SK-N-SH treated with all-trans-retinoic acid at 6 μM for 48 hours (cell line): ENCODE data around the gene NFKBIZ.

Experiments
- ATAC-seq: fragments of 200-7000 bp; cut with Tn5 transposase; 3 replicates; pipeline ENCODE4 v1.9.1; 2020; ENCODE audit warnings: mild to moderate bottlenecking, moderate library complexity
- ARNTL ChIP-seq: fragments of 450-650 bp; formaldehyde crosslinking; IDR thresholded peaks from 2 replicates; pipeline ENCODE4 v1.5.0; 2020; ENCODE audit warnings: low read depth, mild to moderate bottlenecking, moderate library complexity, borderline replicate concordance
- BACH2 ChIP-seq: fragments of 250-450 bp; sonication (Bioruptor Pico); IDR thresholded peaks from 2 replicates; pipeline ENCODE4 v1.9.0; 2021; ENCODE audit warnings: mild to moderate bottlenecking, borderline replicate concordance
- CSDC2 ChIP-seq: fragments of 250-450 bp; sonication (Bioruptor Pico); IDR thresholded peaks from 2 replicates; pipeline ENCODE4 v1.5.0; 2020; ENCODE audit warnings: mild to moderate bottlenecking, moderate library complexity
- ESRRG ChIP-seq: fragments of 250-450 bp; sonication (Bioruptor Pico); IDR thresholded peaks from 2 replicates; pipeline ENCODE4 v1.6.1; 2021; ENCODE audit warnings: mild to moderate bottlenecking
- GLIS3 ChIP-seq: fragments of 250-450 bp; sonication (Bioruptor Pico); IDR thresholded peaks from 2 replicates; pipeline ENCODE4 v1.5.0; 2020; ENCODE audit warnings: mild to moderate bottlenecking, moderate library complexity
- ISL1 ChIP-seq: fragments of 250-450 bp; sonication (Bioruptor Pico); IDR thresholded peaks from 2 replicates; pipeline ENCODE4 v2.1.2; 2022; ENCODE audit warnings: mild to moderate bottlenecking, moderate library complexity
- OSR1 ChIP-seq: fragments of 250-450 bp; sonication (Bioruptor Pico); IDR thresholded peaks from 2 replicates; pipeline ENCODE4 v1.8.0; 2022; ENCODE audit warnings: moderate library complexity, mild to moderate bottlenecking, inconsistent platforms
- PPARA ChIP-seq: fragments of 250-450 bp; sonication (Bioruptor Pico); IDR thresholded peaks from 2 replicates; pipeline ENCODE4 v1.5.0; 2020; ENCODE audit warnings: mild to moderate bottlenecking, borderline replicate concordance
- SNAI2 ChIP-seq: fragments of 250-450 bp; sonication (Bioruptor Pico); IDR thresholded peaks from 2 replicates; pipeline ENCODE4 v1.5.0; 2020; ENCODE audit warnings: mild to moderate bottlenecking, moderate library complexity
- TCF4 ChIP-seq: fragments of 250-450 bp; sonication (Bioruptor Pico); IDR thresholded peaks from 2 replicates; pipeline ENCODE4 v1.8.0; 2021; ENCODE audit warnings: mild to moderate bottlenecking, moderate library complexity, borderline replicate concordance
- TOX ChIP-seq: fragments of 250-450 bp; sonication (Bioruptor Pico); IDR thresholded peaks from 2 replicates; pipeline ENCODE4 v1.8.0; 2021; ENCODE audit warnings: mild to moderate bottlenecking, moderate library complexity, borderline replicate concordance
- ZC3H10 ChIP-seq: fragments of 250-450 bp; sonication (Bioruptor Pico); IDR thresholded peaks from 2 replicates; pipeline ENCODE4 v1.5.1; 2021; ENCODE audit warnings: mild to moderate bottlenecking, moderate library complexity
- ZFP3 ChIP-seq: fragments of 250-450 bp; sonication (Bioruptor Pico); IDR thresholded peaks from 2 replicates; pipeline ENCODE4 v1.5.0; 2020; ENCODE audit warnings: mild to moderate bottlenecking, moderate library complexity
- ZFP30 ChIP-seq: fragments of 450-650 bp; formaldehyde crosslinking; IDR thresholded peaks from 2 replicates; pipeline ENCODE4 v1.5.0; 2022; ENCODE audit warnings: mild to moderate bottlenecking, moderate library complexity
- ZNF565 ChIP-seq: fragments of 450-650 bp; formaldehyde crosslinking; conservative IDR thresholded peaks from 2 replicates; pipeline ENCODE4 v1.5.0; 2020; ENCODE audit warnings: low read depth, mild to moderate bottlenecking, moderate library complexity
- ZNF8 ChIP-seq: fragments of 450-650 bp; formaldehyde crosslinking; IDR thresholded peaks from 2 replicates; pipeline ENCODE4 v1.5.0; 2020; ENCODE audit warnings: mild to moderate bottlenecking, moderate library complexity
- TF ChIP-seq, protein P1 (sequence below): fragments of 250-450 bp; sonication (Bioruptor Pico); IDR thresholded peaks from 2 replicates; pipeline ENCODE4 v1.5.1; 2021; ENCODE audit warnings: mild to moderate bottlenecking, moderate library complexity
- TF ChIP-seq, protein P2 (sequence below): fragments of 250-450 bp; sonication (Bioruptor Pico); IDR thresholded peaks from 2 replicates; pipeline ENCODE4 v1.8.0; 2021; ENCODE audit warnings: low read depth, mild to moderate bottlenecking, moderate library complexity, borderline replicate concordance
- TF ChIP-seq, protein P3 (sequence below): fragments of 250-450 bp; sonication (Bioruptor Pico); IDR thresholded peaks from 2 replicates; pipeline ENCODE4 v1.8.0; 2020; ENCODE audit warnings: mild to moderate bottlenecking, moderate library complexity, borderline replicate concordance
- TF ChIP-seq, protein P4 (sequence below): fragments of 250-450 bp; sonication (Bioruptor Pico); IDR thresholded peaks from 2 replicates; pipeline ENCODE4 v1.5.1; 2020; ENCODE audit warnings: low read depth, mild to moderate bottlenecking, moderate library complexity
- TF ChIP-seq, protein P5 (sequence below): fragments of 250-450 bp; sonication (Bioruptor Pico); IDR thresholded peaks from 2 replicates; pipeline ENCODE4 v1.5.0; 2020; ENCODE audit warnings: mild to moderate bottlenecking, moderate library complexity

NFKBIZ gene

DNA sequence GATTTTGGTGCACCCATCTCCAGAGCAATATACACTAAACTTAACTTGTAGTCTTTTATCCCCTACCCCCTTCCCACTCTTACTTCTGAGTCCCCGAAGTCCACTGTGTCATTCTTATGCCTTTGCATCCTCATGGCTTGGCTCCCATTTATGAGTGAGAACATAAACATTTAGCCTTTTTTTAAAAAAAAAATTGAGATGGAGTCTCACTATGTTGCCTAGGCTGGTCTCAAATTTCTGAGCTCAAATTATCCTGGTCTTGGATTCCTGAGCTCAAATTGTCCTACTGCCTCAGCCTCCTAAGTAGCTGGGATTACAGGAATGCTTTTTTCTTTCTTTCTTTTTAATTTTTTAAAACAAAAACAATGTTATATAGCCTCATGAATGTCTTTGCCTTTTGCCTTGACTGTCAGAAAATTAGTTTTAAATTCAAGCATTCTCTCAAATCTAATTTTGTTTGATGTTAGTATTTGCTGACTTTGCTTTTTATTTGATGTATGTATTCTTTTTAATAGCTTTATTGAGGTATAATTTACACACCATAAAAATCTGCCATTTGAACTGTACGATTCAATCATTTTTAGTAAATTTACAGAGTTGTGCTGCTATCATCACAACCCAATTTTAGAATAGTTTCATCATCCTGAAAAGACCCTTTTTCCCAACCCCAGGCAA, 46.9 kb downstream of the NFKBIZ start:
- no peak for ATAC-seq
- no peak for TF ChIP-seq ZC3H10
- no peak for TF ChIP-seq GLIS3 (CRISPR knock-in tag)
- no peak for TF ChIP-seq BACH2 (CRISPR knock-in tag)
- TF ChIP-seq ISL1 (CRISPR knock-in tag) = no peak
- no peak for TF ChIP-seq CSDC2 (CRISPR knock-in tag)
- no peak for TF ChIP-seq ZFP30
- no peak for TF ChIP-seq ARNTL
- no peak for TF ChIP-seq ZNF565 (CRISPR knock-in tag)
- TF ChIP-seq OSR1 (CRISPR knock-in tag) = no peak
- TF ChIP-seq, protein P1, sequence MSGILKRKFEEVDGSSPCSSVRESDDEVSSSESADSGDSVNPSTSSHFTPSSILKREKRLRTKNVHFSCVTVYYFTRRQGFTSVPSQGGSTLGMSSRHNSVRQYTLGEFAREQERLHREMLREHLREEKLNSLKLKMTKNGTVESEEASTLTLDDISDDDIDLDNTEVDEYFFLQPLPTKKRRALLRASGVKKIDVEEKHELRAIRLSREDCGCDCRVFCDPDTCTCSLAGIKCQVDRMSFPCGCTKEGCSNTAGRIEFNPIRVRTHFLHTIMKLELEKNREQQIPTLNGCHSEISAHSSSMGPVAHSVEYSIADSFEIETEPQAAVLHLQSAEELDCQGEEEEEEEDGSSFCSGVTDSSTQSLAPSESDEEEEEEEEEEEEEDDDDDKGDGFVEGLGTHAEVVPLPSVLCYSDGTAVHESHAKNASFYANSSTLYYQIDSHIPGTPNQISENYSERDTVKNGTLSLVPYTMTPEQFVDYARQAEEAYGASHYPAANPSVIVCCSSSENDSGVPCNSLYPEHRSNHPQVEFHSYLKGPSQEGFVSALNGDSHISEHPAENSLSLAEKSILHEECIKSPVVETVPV (CRISPR knock-in tag) = no peak
- TF ChIP-seq SNAI2 (CRISPR knock-in tag) = no peak
- no peak for TF ChIP-seq PPARA (CRISPR knock-in tag)
- TF ChIP-seq, protein P2, sequence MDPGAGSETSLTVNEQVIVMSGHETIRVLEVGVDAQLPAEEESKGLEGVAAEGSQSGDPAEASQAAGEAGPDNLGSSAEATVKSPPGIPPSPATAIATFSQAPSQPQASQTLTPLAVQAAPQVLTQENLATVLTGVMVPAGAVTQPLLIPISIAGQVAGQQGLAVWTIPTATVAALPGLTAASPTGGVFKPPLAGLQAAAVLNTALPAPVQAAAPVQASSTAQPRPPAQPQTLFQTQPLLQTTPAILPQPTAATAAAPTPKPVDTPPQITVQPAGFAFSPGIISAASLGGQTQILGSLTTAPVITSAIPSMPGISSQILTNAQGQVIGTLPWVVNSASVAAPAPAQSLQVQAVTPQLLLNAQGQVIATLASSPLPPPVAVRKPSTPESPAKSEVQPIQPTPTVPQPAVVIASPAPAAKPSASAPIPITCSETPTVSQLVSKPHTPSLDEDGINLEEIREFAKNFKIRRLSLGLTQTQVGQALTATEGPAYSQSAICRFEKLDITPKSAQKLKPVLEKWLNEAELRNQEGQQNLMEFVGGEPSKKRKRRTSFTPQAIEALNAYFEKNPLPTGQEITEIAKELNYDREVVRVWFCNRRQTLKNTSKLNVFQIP = no peak

DNA sequence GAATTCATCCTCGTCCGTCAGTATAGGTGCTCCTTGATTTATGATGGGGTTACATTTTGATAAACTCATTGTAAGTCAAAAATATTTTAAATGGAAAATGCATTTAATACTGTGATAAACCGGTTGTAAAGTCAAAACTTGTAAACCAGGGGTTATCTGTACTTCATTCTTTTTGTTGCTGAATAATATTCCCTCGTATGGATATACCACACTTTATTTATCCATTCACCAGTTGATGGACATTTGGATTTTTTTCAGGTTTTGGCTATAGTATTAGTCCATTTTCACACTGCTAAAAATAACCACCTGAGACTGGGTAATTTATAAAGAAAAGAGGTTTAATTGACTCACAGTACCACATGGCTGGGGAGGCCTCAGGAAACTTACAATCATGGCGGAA, 47.7 kb downstream of the NFKBIZ start:
- ATAC-seq = no peak
- TF ChIP-seq, protein P3, sequence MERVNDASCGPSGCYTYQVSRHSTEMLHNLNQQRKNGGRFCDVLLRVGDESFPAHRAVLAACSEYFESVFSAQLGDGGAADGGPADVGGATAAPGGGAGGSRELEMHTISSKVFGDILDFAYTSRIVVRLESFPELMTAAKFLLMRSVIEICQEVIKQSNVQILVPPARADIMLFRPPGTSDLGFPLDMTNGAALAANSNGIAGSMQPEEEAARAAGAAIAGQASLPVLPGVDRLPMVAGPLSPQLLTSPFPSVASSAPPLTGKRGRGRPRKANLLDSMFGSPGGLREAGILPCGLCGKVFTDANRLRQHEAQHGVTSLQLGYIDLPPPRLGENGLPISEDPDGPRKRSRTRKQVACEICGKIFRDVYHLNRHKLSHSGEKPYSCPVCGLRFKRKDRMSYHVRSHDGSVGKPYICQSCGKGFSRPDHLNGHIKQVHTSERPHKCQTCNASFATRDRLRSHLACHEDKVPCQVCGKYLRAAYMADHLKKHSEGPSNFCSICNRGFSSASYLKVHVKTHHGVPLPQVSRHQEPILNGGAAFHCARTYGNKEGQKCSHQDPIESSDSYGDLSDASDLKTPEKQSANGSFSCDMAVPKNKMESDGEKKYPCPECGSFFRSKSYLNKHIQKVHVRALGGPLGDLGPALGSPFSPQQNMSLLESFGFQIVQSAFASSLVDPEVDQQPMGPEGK (CRISPR knock-in tag) = no peak
- peak; percentile 95 for TF ChIP-seq ZNF8 (CRISPR knock-in tag)

DNA sequence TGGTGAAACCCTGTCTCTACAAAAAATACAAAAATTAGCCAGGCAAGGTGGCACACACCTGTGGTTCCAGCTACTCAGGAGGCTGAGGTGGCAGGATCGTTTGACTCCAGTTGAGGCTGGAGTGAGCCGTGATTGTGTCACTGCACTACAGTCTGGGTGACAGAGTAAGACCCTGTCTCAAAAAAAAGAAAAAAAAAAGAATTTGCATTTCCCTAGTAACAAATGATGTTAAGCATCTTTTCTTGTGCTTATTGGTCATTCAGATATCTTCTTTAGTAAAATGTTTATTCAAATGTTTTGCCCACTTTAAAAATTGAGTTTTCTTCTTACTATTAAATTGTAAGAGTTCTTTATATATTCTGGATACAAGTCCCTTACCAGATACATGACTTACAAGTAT, 48.7 kb downstream of the NFKBIZ start:
- no peak for TF ChIP-seq ZFP3
- TF ChIP-seq BACH2 (CRISPR knock-in tag) = no peak
- TF ChIP-seq, protein P1 (CRISPR knock-in tag) = no peak
- no peak for TF ChIP-seq SNAI2 (CRISPR knock-in tag)
- TF ChIP-seq, protein P4, sequence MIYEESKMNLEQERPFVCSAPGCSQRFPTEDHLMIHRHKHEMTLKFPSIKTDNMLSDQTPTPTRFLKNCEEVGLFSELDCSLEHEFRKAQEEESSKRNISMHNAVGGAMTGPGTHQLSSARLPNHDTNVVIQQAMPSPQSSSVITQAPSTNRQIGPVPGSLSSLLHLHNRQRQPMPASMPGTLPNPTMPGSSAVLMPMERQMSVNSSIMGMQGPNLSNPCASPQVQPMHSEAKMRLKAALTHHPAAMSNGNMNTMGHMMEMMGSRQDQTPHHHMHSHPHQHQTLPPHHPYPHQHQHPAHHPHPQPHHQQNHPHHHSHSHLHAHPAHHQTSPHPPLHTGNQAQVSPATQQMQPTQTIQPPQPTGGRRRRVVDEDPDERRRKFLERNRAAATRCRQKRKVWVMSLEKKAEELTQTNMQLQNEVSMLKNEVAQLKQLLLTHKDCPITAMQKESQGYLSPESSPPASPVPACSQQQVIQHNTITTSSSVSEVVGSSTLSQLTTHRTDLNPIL (CRISPR knock-in tag) = no peak
- no peak for TF ChIP-seq ARNTL
- TF ChIP-seq TCF4 = no peak
- TF ChIP-seq PPARA (CRISPR knock-in tag) = no peak
- TF ChIP-seq CSDC2 (CRISPR knock-in tag) = no peak
- TF ChIP-seq OSR1 (CRISPR knock-in tag) = no peak
- no peak for TF ChIP-seq ZNF8 (CRISPR knock-in tag)
- TF ChIP-seq, protein P3 (CRISPR knock-in tag) = no peak
- TF ChIP-seq TOX = no peak
- no peak for TF ChIP-seq GLIS3 (CRISPR knock-in tag)
- no peak for TF ChIP-seq ESRRG (CRISPR knock-in tag)
- TF ChIP-seq, protein P5, sequence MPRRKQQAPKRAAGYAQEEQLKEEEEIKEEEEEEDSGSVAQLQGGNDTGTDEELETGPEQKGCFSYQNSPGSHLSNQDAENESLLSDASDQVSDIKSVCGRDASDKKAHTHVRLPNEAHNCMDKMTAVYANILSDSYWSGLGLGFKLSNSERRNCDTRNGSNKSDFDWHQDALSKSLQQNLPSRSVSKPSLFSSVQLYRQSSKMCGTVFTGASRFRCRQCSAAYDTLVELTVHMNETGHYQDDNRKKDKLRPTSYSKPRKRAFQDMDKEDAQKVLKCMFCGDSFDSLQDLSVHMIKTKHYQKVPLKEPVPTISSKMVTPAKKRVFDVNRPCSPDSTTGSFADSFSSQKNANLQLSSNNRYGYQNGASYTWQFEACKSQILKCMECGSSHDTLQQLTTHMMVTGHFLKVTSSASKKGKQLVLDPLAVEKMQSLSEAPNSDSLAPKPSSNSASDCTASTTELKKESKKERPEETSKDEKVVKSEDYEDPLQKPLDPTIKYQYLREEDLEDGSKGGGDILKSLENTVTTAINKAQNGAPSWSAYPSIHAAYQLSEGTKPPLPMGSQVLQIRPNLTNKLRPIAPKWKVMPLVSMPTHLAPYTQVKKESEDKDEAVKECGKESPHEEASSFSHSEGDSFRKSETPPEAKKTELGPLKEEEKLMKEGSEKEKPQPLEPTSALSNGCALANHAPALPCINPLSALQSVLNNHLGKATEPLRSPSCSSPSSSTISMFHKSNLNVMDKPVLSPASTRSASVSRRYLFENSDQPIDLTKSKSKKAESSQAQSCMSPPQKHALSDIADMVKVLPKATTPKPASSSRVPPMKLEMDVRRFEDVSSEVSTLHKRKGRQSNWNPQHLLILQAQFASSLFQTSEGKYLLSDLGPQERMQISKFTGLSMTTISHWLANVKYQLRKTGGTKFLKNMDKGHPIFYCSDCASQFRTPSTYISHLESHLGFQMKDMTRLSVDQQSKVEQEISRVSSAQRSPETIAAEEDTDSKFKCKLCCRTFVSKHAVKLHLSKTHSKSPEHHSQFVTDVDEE (CRISPR knock-in tag) = no peak

More for the DNA sequence above, 48.7 kb downstream of the NFKBIZ start:
- no peak for ATAC-seq
